Measurements from ENCODE around the gene UGT3A1. TPM values are rescaled to one million over a fixed set of nuclear protein-coding genes. Genes with fewer than 3 reads are reported as not detected.

Gene UGT3A1
- total and polyA plus RNA-seq, 2 of the 13 experiments (the other 11 are each of a cell fraction or from before 2014, with no cell fraction given), result not detected

- intact Hi-C loops (cut with micrococcal nuclease; ENCODE audit: unreplicated experiment) (no loop called here), in situ Hi-C loops (cut with HindIII; ENCODE audit: extremely low pct_ligation_motif_present, low pct_unique_long_range_greater_than_20kb) (no loop called here)
- DNase-seq (ENCODE audit: low spot score), result no peak
- H4K20me1 ChIP-seq (ENCODE audit: insufficient read depth, low read length), result no peaks in the 10 kb centered on the region
- H3K36me3 ChIP-seq (replicated peaks in 1 of 2; ENCODE audit: control insufficient read depth in 1 of 2, insufficient read depth in 2 of 2, low read length in 2 of 2), result no peaks in the 10 kb centered on the region
- no peaks in the 10 kb centered on the region for H3K27me3 ChIP-seq (ENCODE audit: control insufficient read depth in 1 of 2, insufficient read depth in 2 of 2, low read length in 2 of 2)
- no peaks in the 10 kb centered on the region for H3K79me2 ChIP-seq (ENCODE audit: insufficient read depth, low read length)
- ChIA-PET POLR2A (no interaction called here), CTCF (ENCODE audit: low intra/inter-chr PET ratio, low total read pairs) (no interaction called here)
- H3K4me1 ChIP-seq (ENCODE audit: insufficient read depth, low read length), result peaks cover 14% of the 10 kb centered on the region
- BruUV-seq (replicated peaks), result no TSS peak
- H3K4me2 ChIP-seq (ENCODE audit: low read depth, low read length), result no peak overlapping the region
- no peak for TF ChIP-seq HOMEZ (CRISPR knock-in tag; IDR thresholded peaks at IDR 0.05; ENCODE audit: low read depth)
- TF ChIP-seq ZNF12 (CRISPR knock-in tag; IDR thresholded peaks at IDR 0.05), result no peak
- TF ChIP-seq, protein P1, sequence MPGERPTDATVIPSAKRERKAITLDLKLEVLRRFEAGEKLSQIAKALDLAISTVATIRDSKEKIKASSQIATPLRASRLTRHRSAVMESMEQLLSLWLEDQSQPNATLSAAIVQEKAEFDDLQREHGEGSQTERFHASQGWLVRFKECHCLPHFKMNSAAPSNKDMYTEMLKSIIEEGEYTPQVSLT (CRISPR knock-in tag; IDR thresholded peaks at IDR 0.05; ENCODE audit: borderline replicate concordance, low read depth), result no peak
- TF ChIP-seq, protein P2, sequence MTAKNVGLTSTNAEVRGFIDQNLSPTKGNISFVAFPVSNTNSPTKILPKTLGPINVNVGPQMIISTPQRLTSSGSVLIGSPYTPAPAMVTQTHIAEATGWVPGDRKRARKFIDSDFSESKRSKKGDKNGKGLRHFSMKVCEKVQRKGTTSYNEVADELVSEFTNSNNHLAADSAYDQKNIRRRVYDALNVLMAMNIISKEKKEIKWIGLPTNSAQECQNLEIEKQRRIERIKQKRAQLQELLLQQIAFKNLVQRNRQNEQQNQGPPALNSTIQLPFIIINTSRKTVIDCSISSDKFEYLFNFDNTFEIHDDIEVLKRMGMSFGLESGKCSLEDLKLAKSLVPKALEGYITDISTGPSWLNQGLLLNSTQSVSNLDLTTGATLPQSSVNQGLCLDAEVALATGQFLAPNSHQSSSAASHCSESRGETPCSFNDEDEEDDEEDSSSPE (CRISPR knock-in tag; IDR thresholded peaks at IDR 0.05), result no peak
- no peak for TF ChIP-seq MTERF4 (CRISPR knock-in tag; IDR thresholded peaks at IDR 0.05)
- no peak for TF ChIP-seq SATB2 (CRISPR knock-in tag; IDR thresholded peaks at IDR 0.05)
- TF ChIP-seq NONO (IDR thresholded peaks at IDR 0.05), result no peak
- TF ChIP-seq NONO (CRISPR knock-in tag; conservative IDR thresholded peaks at IDR 0.05), result no peak
- TF ChIP-seq ZBTB39 (CRISPR knock-in tag; IDR thresholded peaks at IDR 0.05), result no peak
- TF ChIP-seq ZNF597 (CRISPR knock-in tag; IDR thresholded peaks at IDR 0.05), result no peak
- TF ChIP-seq GZF1 (CRISPR knock-in tag; IDR thresholded peaks at IDR 0.05), result no peak
- TF ChIP-seq GATAD1 (CRISPR knock-in tag; IDR thresholded peaks at IDR 0.05), result no peak
- TF ChIP-seq KDM4B (CRISPR knock-in tag; IDR thresholded peaks at IDR 0.05), result no peak
- no peak for FAIRE-seq
- ATAC-seq, result no peak
- H3K9ac ChIP-seq (ENCODE audit: insufficient read depth, low read depth, low read length), result no peak overlapping the region
- 9% methylated on average over 1 of the region's 1 CpG for WGBS (ENCODE audit: low lambda C conversion rate)
- no peak overlapping the region for H3K27ac ChIP-seq (ENCODE audit: extremely low read length, insufficient read depth, low read length)
- H3K4me3 ChIP-seq (replicated peaks in 1 of 3; ENCODE audit: insufficient read depth in 1 of 3, low read depth in 2 of 3, low read length in 3 of 3), result no peak overlapping the region
- H2AFZ ChIP-seq (ENCODE audit: low read length), result no peak overlapping the region
- no peaks in the 10 kb centered on the region for H3K9me3 ChIP-seq (ENCODE audit: low read length)
Measured at GRCh38 chr5:35999547-35999946, 8.4 kb upstream of the UGT3A1 start.
